Measurements from ENCODE around the gene BANP.
"Not testable (repeated sequence)": the region's sequence is repeated elsewhere in the genome, so short reads cannot be mapped to it uniquely, and the experiment has no call there.

BANP gene

GRCh38 chr16:88034770-88035169 is 83.5 kb downstream of the BANP start:
- no peak for FAIRE-seq

DNA sequence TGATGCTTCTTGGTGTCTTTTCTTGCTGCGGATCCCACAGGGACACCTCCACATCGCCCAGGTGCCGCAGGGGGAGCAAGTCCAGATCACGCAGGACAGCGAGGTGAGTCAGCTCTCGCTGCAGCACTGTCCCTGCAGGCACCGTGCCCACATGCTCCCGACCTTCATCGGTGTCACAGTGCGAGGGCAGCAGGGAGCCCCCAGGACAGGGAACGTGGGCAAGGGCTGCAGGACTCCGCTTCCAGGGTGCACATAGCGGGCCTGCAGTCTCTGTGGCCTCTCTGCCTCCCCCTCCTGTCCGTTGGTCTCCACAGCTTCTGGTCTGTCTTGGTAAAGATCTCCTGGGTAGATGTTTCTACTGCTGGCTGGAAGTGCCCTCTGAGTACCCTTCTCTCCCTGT is 84.1 kb downstream of the BANP start:
- FAIRE-seq, result no peak

DNA sequence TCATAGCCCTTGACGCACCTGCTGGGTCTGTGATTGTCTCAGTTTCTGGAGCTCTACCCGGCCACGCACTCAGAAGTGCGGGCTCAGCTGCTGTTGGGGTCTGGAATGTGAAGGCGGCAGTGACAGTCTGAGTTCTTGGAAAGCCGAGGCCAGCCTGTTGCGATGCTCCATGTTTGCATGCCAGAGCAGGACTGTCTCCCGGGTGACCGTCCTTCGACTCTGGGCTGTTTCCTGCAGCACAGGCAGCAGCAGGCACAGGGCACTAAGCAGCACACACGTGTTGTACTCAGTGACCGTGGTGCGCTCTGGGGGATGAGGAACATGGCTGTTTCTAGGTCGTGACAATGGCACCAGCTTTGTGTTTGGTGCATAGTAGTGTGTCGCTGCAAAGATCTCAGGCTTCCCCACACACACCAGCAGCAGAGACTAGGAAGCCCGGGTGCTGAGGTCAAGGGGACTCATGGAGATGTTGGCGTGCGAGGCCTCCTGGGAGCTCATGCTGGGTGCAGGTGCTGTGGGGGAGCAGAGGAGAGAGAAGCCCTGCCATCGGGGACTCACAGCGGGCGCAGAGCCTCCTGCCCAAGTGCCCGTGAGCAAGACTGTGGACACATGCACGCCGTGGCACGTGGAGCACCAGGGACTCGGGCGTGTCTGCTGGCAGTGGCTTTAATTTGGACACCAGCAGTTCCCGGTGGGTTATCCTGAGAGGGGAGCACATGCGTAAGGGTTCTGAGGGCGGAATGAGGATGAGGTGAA is 84.8 kb downstream of the BANP start:
- not testable (repeated sequence) for FAIRE-seq

- FAIRE-seq, result not testable (repeated sequence)
These were observed 85.4 kb downstream of the BANP start for GRCh38 chr16:88036640-88036996.

DNA sequence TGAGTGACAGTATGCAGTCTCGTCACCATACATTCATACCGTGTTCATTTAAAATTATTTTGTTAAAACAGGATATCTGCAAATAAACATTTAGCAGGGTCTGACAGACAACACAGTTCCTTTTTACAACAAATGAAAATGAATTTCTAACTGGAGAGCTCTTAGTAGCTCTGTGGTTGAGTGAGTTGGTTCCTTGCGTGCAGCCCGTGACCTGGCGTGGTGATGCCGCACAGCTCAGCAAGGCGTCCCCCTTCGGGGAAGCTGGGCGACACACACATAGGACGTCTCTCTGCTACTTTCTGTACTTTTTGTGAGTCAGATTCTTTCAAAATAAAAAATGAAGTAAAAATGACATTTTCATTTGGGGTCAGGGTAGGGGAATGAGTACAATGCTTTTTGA is 86.1 kb downstream of the BANP start:
- FAIRE-seq, result not testable (repeated sequence)

GRCh38 chr16:88037876-88038525 is 86.8 kb downstream of the BANP start:
- FAIRE-seq, result not testable (repeated sequence)

DNA sequence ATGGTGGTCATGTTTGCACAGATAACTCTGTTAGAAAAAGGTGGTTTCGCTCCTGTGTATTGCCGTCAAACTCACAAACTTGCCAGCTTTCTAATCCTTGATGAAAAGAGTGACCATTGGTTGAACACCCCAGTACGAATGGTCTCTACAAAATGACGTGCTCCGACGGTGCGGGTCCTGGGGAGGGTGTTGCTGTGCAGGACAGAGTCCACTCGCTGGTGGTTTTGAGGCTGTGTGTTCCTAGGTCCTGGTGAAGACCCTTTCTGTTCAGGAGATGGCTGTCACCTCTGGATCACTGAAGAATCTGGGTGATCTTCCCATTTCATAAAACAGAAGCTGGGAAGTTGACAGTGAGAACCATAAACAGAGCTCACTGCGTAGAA is 87.3 kb downstream of the BANP start:
- FAIRE-seq, result not testable (repeated sequence)

DNA sequence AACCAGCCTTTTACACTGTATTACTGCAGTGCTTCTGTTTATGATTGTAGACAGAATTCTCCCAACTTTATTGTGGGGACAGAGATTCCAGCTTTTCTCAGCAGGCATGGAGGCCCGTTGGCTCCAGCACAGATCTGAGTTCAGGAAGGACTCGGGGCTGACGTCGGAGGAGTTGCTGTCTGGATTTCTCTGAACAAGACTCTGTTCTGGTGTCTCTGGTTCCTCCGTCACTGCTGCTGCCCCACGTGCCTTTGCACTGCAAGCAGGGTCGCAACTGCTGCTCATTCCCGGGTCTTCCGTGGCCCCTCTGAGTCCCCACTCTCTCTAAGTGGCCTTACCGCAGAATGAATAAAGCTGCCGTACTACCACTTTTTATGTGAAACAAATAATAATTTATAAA is 88.4 kb downstream of the BANP start:
- FAIRE-seq, result no peak

DNA sequence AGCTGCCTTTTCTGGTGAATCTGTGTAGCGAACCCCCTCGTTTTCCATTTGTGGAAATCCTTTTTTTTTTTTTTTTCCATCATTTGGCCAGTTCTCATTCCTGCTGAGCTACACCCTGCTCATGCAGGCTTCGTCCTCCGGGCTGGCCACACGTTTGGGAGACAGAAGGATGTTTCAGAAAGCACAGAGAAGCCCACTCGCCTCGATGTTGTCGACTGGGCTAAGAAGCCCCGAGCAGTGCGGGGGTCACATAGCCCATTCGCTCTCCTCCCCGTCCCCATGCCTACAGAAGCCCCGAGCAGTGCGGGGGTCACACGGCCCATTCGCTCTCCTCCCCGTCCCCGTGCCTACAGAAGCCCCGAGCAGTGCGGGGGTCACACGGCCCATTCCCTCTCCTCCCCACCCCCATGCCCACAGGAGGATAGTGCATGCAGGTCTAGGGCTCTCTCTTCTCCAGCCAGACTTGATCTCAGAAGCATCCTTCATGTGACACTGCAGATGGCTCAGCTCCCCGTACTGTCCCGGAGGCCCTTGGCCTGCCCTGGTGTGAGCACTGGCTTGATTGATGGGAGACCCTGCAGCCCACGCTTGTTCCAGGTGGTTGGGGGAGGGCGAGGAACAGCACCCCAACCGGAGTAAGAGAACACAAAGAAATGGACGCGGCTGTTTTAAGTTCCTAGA is 89.1 kb downstream of the BANP start:
- FAIRE-seq, result not testable (repeated sequence)

DNA sequence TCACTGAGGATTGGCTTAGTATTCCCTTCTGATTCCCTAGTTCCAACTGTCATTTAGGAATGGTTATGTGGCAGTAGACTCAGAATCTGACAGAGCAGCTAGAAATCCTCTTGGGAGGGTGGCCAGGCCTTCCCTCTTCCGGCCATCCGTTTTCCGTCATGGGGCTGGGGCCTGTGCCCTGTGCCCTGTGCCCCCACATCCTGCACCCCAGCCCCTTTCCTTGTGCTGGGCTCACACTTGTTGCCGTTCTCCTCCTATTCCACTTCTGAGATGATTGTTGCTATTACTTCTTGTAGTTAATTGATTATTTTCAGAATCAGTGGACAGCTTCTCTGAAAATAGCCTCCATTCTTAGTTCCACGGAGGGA is 89.6 kb downstream of the BANP start:
- not testable (repeated sequence) for FAIRE-seq

DNA sequence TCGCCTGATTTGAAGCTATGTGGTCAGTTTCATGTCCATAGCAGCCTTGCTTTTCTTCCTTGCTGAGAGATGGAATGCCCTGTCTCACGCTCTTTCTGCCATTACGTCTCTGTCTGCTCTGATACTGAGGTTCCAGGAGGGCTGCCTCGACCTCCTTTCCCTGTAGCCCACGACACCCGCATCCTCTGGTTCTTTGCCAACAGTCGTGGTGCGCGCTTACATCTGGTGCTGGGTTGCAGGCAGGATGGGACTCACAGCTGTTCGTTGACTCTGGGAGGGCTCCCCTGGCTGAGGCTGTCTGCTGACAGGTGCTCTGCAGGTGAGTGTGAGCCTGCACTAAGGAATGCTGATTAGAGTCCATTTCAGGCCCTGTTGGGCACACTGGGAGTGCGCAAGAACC is 90.3 kb downstream of the BANP start:
- FAIRE-seq, result not testable (repeated sequence)

DNA sequence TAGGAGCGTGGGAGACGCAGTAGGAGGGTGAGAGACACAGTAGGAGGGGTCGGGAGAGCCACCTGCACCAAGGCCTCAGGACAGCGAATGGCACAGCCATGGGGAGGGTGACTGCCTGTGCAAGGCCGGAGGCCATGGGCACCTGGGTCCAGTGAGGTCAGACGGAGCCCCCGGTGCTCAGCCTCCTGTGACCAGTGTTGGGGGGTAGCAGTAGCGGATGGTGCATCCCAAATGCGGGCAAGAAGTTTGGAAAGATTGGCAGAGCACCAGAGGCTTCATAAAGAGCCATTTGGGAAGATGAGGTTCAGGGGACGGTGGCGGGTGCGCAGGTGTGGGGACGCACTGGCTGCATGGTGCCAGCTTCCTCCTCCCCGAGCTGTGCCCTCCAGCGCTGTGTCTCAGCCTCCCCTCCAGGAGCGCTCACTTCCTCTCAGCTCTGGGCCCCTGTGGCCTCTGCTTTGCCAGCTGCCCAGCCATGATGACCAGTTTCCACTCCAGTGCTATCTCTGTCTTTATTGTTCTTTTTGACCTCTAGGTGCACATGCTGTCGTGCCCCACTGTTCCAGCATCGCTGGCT is 90.8 kb downstream of the BANP start:
- FAIRE-seq, result not testable (repeated sequence)

- FAIRE-seq, result not testable (repeated sequence)
These were observed 92.1 kb downstream of the BANP start for GRCh38 chr16:88043208-88043910.

DNA sequence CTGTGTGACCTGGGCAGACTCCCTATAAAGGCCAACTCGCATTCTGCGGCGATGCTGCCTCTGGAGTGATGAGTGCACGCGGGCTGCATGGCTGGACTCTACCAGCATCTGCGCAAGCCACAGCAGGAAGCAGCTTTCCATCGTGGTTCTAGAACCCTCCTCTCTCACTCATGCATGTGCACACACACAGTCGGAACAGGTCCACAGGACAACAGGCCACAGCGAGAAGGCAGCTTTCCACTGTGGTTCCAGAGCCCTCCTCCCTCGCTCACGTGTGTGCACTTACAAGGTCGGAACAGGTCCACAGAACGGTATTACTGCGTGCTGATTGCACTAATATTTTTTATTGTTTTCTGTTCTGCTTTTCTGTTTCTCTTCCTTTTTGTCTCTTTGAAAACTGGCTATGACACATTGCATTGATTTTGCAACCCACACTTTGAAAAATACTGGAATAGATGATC is 92.9 kb downstream of the BANP start:
- not testable (repeated sequence) for FAIRE-seq

DNA sequence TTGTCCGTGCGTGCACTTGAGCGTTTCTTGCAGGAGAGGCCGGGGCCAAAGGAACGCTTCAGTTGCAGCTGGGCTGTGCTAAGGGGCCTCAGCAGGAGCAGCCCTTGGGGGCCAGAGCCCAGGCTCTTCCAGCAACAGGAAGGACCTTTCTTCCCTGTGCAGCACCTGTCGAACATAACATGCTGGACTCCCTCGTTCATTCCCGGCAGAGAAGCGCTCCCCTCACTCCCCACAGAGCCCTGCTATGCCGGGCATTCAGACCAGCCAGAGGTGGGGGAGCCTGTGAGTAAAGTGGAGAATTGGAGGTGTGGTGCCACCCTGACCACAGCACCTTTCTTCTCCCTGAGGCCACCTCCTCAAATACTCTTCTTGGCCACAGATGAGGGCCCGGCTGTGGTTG is 94.1 kb downstream of the BANP start:
- not testable (repeated sequence) for FAIRE-seq

GRCh38 chr16:88045820-88046303 is 94.6 kb downstream of the BANP start:
- FAIRE-seq, result no peak

- FAIRE-seq, result no peak
These were observed 96.2 kb downstream of the BANP start for GRCh38 chr16:88047462-88047861.

DNA sequence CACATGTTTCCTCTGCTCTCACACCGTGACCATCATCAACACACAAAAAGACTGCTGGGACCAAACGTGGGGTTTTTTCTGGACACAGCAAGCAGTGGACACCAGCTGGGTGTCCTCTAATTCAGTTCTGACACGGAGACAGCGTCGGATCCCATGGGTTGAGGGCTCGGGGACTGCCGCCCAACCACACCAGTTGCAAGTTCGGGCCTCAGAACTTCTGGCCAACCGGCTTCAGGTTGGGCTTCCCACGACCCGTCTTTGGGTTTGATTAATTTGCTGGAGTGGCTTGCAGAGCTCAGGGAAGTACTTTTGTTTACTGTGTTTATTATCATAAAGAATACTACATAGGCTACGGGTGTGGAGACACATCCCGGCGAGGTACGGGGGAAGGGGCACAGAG is 97.8 kb downstream of the BANP start:
- FAIRE-seq, result no peak

DNA sequence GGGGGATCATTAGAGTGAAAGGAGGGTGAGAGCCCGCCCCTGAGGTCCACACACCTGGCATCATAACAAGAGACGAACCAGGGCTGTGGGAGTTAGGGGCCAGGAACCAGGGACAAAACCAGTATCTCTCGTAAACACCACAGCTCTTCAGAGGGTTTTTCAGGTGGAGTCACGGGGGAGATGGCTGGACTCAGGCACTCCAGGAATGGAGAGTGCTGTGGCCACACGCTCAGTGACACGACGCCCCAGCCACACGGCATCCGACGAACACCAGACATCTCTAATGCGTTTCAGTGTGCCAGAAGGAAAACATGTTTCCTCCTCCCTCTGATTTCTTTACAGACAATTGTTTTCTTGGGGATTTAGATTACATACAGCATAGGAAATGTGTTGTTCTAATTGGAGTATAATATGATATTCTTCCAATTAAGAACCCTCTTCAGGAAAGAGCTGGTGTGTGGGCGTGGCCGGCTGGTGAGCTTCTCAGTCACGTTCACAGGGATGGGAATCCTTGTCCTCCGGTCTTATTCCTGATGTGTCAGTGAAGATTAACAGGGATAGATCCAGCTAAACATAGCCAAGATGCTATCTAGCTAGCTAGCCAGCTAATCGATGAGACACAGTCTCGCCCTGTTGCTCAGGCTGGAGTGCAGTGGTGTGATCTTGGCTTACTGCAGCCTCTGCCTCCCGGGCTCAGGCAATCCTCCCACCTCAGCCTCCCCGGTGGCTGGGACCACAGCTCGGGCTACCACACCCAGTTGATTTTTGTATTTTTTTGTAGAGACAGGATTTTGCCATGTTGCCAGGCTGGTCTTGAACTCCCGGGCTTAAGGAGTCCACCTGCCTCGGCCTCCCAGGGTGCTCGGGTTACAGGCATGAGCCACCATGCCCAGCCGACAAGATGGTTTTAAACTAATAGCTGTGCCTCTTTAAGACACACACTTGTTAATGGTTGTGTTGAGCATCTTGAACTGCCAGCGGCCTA is 98.6 kb downstream of the BANP start:
- FAIRE-seq, result no peak

GRCh38 chr16:88050952-88051660 is 99.9 kb downstream of the BANP start:
- no peak for FAIRE-seq

DNA sequence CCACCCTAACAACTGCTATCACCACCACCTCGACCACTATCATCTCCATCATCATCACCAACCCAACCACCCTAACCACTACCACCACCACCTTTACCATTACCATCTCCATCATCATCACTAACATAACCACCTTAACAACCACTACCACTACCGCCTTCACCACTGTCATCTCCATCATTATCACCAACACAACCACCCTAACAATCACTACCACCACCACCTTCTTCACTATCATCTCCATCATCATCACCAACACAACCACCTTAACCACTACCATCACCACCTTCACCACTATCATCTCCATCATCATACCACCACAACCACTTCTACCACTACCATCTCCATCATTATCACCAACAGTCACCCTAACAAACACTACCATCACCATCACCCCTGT is 101.4 kb downstream of the BANP start:
- no peak for FAIRE-seq
